DND-41 (cell line): ENCODE results near the gene GYS1.

Experiments
- CTCF ChIP-seq: IDR thresholded peaks from 2 replicates; pipeline ENCODE4 v1.5.1; 2012; ENCODE audit warnings: borderline replicate concordance, low read length, moderate library complexity, mild to moderate bottlenecking; ENCODE audit not compliant: poor library complexity, severe bottlenecking; ENCODE audit errors: extremely low read depth
- EZH2 ChIP-seq: IDR thresholded peaks from 3 replicates; pipeline ENCODE4 v1.6.1; 2012; ENCODE audit warnings: borderline replicate concordance, low read depth, mild to moderate bottlenecking, moderate library complexity, low read length, inconsistent platforms; ENCODE audit not compliant: severe bottlenecking

GRCh38 chr19:48982280-48982679 lies 10.8 kb downstream of the GYS1 start:
- no peak for TF ChIP-seq CTCF
- TF ChIP-seq EZH2 = no peak
